ENCODE results near the gene PPP1R14D.

The PPP1R14D gene

GRCh38 chr15:40787991-40788390 is 40.5 kb downstream of the PPP1R14D start:
- Histone ChIP-seq H3F3A (ENCODE audit: insufficient read depth, low read length) (no peaks in the 10 kb centered on the region), H3K4me3 (ENCODE audit: low read length) (no peak overlapping the region), H4K20me1 (ENCODE audit: insufficient read depth, low read length) (no peaks in the 10 kb centered on the region), H3K36me3 (replicated peaks; ENCODE audit: insufficient read depth, low read length) (no peaks in the 10 kb centered on the region), H3K27me3 (replicated peaks; ENCODE audit: insufficient read depth, low read length) (no peaks in the 10 kb centered on the region), H3K4me1 (ENCODE audit: low read length) (no peaks in the 10 kb centered on the region), H3K27ac (ENCODE audit: low read length) (no peak overlapping the region), H3K9me3 (replicated peaks; ENCODE audit: insufficient read depth, low read length) (no peaks in the 10 kb centered on the region), H3K79me2 (ENCODE audit: low read length) (no peaks in the 10 kb centered on the region), H2AFZ (ENCODE audit: low read length) (no peak overlapping the region), H3K4me2 (ENCODE audit: low read depth, low read length) (no peak overlapping the region), H3K9ac (ENCODE audit: low read length) (no peak overlapping the region), H3K9me2 (replicated peaks; ENCODE audit: insufficient read depth, low read length) (no peaks in the 10 kb centered on the region)
- no peak for TF ChIP-seq CTCF (IDR thresholded peaks at IDR 0.05; ENCODE audit: low read length)
- TF ChIP-seq EZH2phosphoT487 (IDR thresholded peaks at IDR 0.05; ENCODE audit: low read length): no peak
- no peak for TF ChIP-seq EZH2 (optimal IDR thresholded peaks at IDR 0.05; ENCODE audit: low read depth, low read length)
- no peak for DNase-seq

GRCh38 chr15:40787344-40787841 is 41.1 kb downstream of the PPP1R14D start:
- H3K27me3 ChIP-seq (replicated peaks; ENCODE audit: insufficient read depth, low read length): no peaks in the 10 kb centered on the region
- no peaks in the 10 kb centered on the region for H3K9me3 ChIP-seq (replicated peaks; ENCODE audit: insufficient read depth, low read length)
- H2AFZ ChIP-seq (ENCODE audit: low read length): no peak overlapping the region
- no peaks in the 10 kb centered on the region for H3K79me2 ChIP-seq (ENCODE audit: low read length)
- H4K20me1 ChIP-seq (ENCODE audit: insufficient read depth, low read length): no peaks in the 10 kb centered on the region
- H3K4me3 ChIP-seq (ENCODE audit: low read length): no peak overlapping the region
- H3K9me2 ChIP-seq (replicated peaks; ENCODE audit: insufficient read depth, low read length): no peaks in the 10 kb centered on the region
- peak; percentile 17 for DNase-seq
- no peaks in the 10 kb centered on the region for H3K36me3 ChIP-seq (replicated peaks; ENCODE audit: insufficient read depth, low read length)
- TF ChIP-seq EZH2phosphoT487 (IDR thresholded peaks at IDR 0.05; ENCODE audit: low read length) (no peak), EZH2 (optimal IDR thresholded peaks at IDR 0.05; ENCODE audit: low read depth, low read length) (no peak), CTCF (IDR thresholded peaks at IDR 0.05; ENCODE audit: low read length) (no peak)
- H3K9ac ChIP-seq (ENCODE audit: low read length): no peak overlapping the region
- H3F3A ChIP-seq (ENCODE audit: insufficient read depth, low read length): no peaks in the 10 kb centered on the region
- H3K4me2 ChIP-seq (ENCODE audit: low read depth, low read length): no peak overlapping the region
- peaks cover 2% of the 10 kb centered on the region; the same call in 1 of the 2 replicates for H3K4me1 ChIP-seq (ENCODE audit: low read length)
- no peak overlapping the region for H3K27ac ChIP-seq (ENCODE audit: low read length)

- Histone ChIP-seq H3K9ac (ENCODE audit: low read length) (no peak overlapping the region), H3K4me2 (ENCODE audit: low read depth, low read length) (no peak overlapping the region), H3F3A (ENCODE audit: insufficient read depth, low read length) (no peaks in the 10 kb centered on the region), H3K4me1 (ENCODE audit: low read length) (peaks cover 4% of the 10 kb centered on the region; the same call in 1 of the 2 replicates), H3K9me3 (replicated peaks; ENCODE audit: insufficient read depth, low read length) (no peaks in the 10 kb centered on the region), H3K36me3 (replicated peaks; ENCODE audit: insufficient read depth, low read length) (no peaks in the 10 kb centered on the region), H2AFZ (ENCODE audit: low read length) (no peak overlapping the region), H3K27me3 (replicated peaks; ENCODE audit: insufficient read depth, low read length) (no peaks in the 10 kb centered on the region), H3K79me2 (ENCODE audit: low read length) (no peaks in the 10 kb centered on the region), H3K4me3 (ENCODE audit: low read length) (no peak overlapping the region), H3K9me2 (replicated peaks; ENCODE audit: insufficient read depth, low read length) (no peaks in the 10 kb centered on the region), H4K20me1 (ENCODE audit: insufficient read depth, low read length) (no peaks in the 10 kb centered on the region), H3K27ac (ENCODE audit: low read length) (no peak overlapping the region)
- no peak for DNase-seq
- no peak for TF ChIP-seq EZH2 (optimal IDR thresholded peaks at IDR 0.05; ENCODE audit: low read depth, low read length)
- TF ChIP-seq EZH2phosphoT487 (IDR thresholded peaks at IDR 0.05; ENCODE audit: low read length): no peak
- no peak for TF ChIP-seq CTCF (IDR thresholded peaks at IDR 0.05; ENCODE audit: low read length)
Measured at GRCh38 chr15:40785814-40786213, 42.7 kb downstream of the PPP1R14D start.

Data from MM.1S (cell line).